B cell (primary cell): ENCODE data around the gene BAIAP2L1. TPM values are rescaled to one million over a fixed set of nuclear protein-coding genes. Genes with fewer than 3 reads are reported as not detected.

Experiments
- ATAC-seq: fragments of 200-7000 bp; cut with Tn5 transposase; one replicate; pipeline ENCODE4 v1.10.0; 2021; ENCODE audit warnings: low read depth, mild to moderate bottlenecking, moderate number of reproducible peaks, moderate library complexity
- CTCF ChIA-PET: fragments of 350-600 bp; sonication (Branson Sonifier 250); formaldehyde crosslinking; loops from one replicate; lab custom pipeline; 2021; ENCODE audit warnings: antibody characterized with exemption, inconsistent platforms; lab: Charles Lee
- POLR2A ChIA-PET: fragments of 350-600 bp; sonication (Branson Sonifier 250); formaldehyde crosslinking; loops from one replicate; lab custom pipeline; 2021; ENCODE audit warnings: antibody characterized with exemption; lab: Charles Lee
- DNase-seq: peaks from one replicate; pipeline ENCODE4 v3.0.0; 2013
- H2AFZ ChIP-seq: 2 replicates; pipeline ENCODE4 v1.6.1; 2012; ENCODE audit warnings: mild to moderate bottlenecking, low read depth, low read length; ENCODE audit not compliant: insufficient read depth, poor library complexity, severe bottlenecking
- H3K27ac ChIP-seq, 2 donors: 1 replicate in 1 of 2; 2 replicates in 1 of 2; pipeline ENCODE4 v1.5.1; 2012 to 2013; ENCODE audit warnings: low read length in 2 of 2, mild to moderate bottlenecking in 2 of 2, moderate library complexity in 1 of 2
- H3K27me3 ChIP-seq, 4 experiments: fragments of 200-600 bp in 1 of 4; sonication (generic) in 1 of 4; replicated peaks in 1 of 4; 1 replicate in 2 of 4; 2 replicates in 2 of 4; pipeline versions ENCODE4 v1.6.1 to v1.7.0; 2013 to 2016; ENCODE audit warnings: low read length in 3 of 4, mild to moderate bottlenecking in 2 of 4, mixed read lengths in 1 of 4, moderate library complexity in 1 of 4; ENCODE audit not compliant: insufficient read depth in 4 of 4, control insufficient read depth in 3 of 4; ENCODE audit errors: control extremely low read depth in 1 of 4
- H3K36me3 ChIP-seq, 2 experiments: replicated peaks in 1 of 2; 1 replicate in 1 of 2; 2 replicates in 1 of 2; pipeline versions ENCODE4 v1.6.1 to v1.7.1; 2013; ENCODE audit warnings: low read length in 1 of 2; ENCODE audit not compliant: insufficient read depth in 2 of 2, control insufficient read depth in 1 of 2; ENCODE audit errors: control extremely low read depth in 1 of 2, extremely low read depth in 1 of 2
- H3K4me1 ChIP-seq, 2 donors: fragments of 200-600 bp in 1 of 2; sonication (generic) in 1 of 2; 1 replicate in 1 of 2; 2 replicates in 1 of 2; pipeline versions ENCODE4 v1.5.1 to v1.6.1; 2013 to 2017; ENCODE audit warnings: low read length in 2 of 2; ENCODE audit not compliant: control insufficient read depth in 2 of 2, insufficient read depth in 2 of 2
- H3K4me2 ChIP-seq: replicated peaks from 2 replicates; pipeline ENCODE3; 2012; ENCODE audit warnings: mild to moderate bottlenecking, low read depth, low read length; ENCODE audit not compliant: poor library complexity, severe bottlenecking
- H3K4me3 ChIP-seq, 5 experiments: fragments of 200-600 bp in 1 of 5; sonication (generic) in 1 of 5; 1 replicate in 3 of 5; 2 replicates in 2 of 5; pipeline versions ENCODE4 v1.5.1 to v1.7.0; 2011 to 2016; ENCODE audit warnings: low read length in 4 of 5, mild to moderate bottlenecking in 4 of 5, low read depth in 2 of 5, control low read depth in 1 of 5, moderate library complexity in 1 of 5; ENCODE audit not compliant: insufficient read depth in 1 of 5; ENCODE audit errors: control extremely low read depth in 1 of 5, extremely low read depth in 1 of 5
- H3K79me2 ChIP-seq: fragments of 200-600 bp; sonication (generic); one replicate; pipeline ENCODE4 v1.6.0; 2016; ENCODE audit warnings: low read length; ENCODE audit not compliant: control insufficient read depth, insufficient read depth
- H3K9ac ChIP-seq: fragments of 200-600 bp; sonication (generic); 2 replicates; pipeline ENCODE4 v1.6.1; 2017; ENCODE audit warnings: mild to moderate bottlenecking, low read length, moderate library complexity
- H3K9me3 ChIP-seq, 3 donors: one replicate each; pipeline versions ENCODE4 v1.6.1 to v1.7.1; 2013; ENCODE audit warnings: low read length in 2 of 3; ENCODE audit not compliant: control insufficient read depth in 2 of 3, insufficient read depth in 1 of 3; ENCODE audit errors: control extremely low read depth in 1 of 3
- H4K20me1 ChIP-seq: 2 replicates; pipeline ENCODE4 v1.6.0; 2012; ENCODE audit warnings: mild to moderate bottlenecking, low read length; ENCODE audit not compliant: insufficient read depth, control insufficient read depth, poor library complexity, severe bottlenecking
- H3K27ac Mint-ChIP-seq: one replicate; pipeline ENCODE4 v1.8.0; 2021; ENCODE audit warnings: mixed read lengths
- H3K27me3 Mint-ChIP-seq: one replicate; pipeline ENCODE4 v1.8.0; 2021; ENCODE audit warnings: mixed read lengths
- H3K4me1 Mint-ChIP-seq: one replicate; pipeline ENCODE4 v1.8.0; 2021; ENCODE audit warnings: mixed read lengths
- H3K4me3 Mint-ChIP-seq: one replicate; pipeline ENCODE4 v1.8.0; 2021; ENCODE audit warnings: mixed read lengths
- H3K9me3 Mint-ChIP-seq: one replicate; pipeline ENCODE4 v1.8.0; 2022; ENCODE audit warnings: mixed read lengths; ENCODE audit not compliant: insufficient read depth
- EZH2 ChIP-seq: IDR thresholded peaks from 2 replicates; pipeline ENCODE4 v1.6.1; 2012; ENCODE audit warnings: borderline replicate concordance, low read depth, mild to moderate bottlenecking, moderate library complexity, low read length; ENCODE audit not compliant: insufficient read depth, poor library complexity, severe bottlenecking
- WGBS: methylation state at CpG from one replicate; pipeline ENCODE4 v1.1.5; 2013; ENCODE audit warnings: missing lambda C conversion rate; ENCODE audit not compliant: insufficient coverage; 5-methylcytosine and 5-hydroxymethylcytosine counted together
- intact Hi-C: fragments of 100-400 bp; cut with micrococcal nuclease; formaldehyde crosslinking; loops from one replicate; pipeline ENCODE4 v1.10.0; 2022
- polyA plus RNA-seq: library from polyadenylated mRNA; depleted of rRNA; stranded (reverse); fragments of >200 nt; gene quantifications from 2 replicates; pipeline ENCODE4 v1.2.3, GENCODE V29; 2012
- total RNA-seq, 2 donors: library from RNA; stranded (reverse); fragments of 120-200 nt in 1 of 2; gene quantifications; 1 replicate in 1 of 2; 2 replicates in 1 of 2; pipeline versions ENCODE4 v1.2.3 to v1.2.4, GENCODE V29; 2013 to 2022
- TF ChIP-seq, protein P1 (sequence below): fragments of 200-600 bp; IDR thresholded peaks from one replicate; pipeline ENCODE4 v1.8.0; 2022; ENCODE audit warnings: antibody characterized with exemption, mild to moderate bottlenecking

BAIAP2L1 gene
- total and polyA plus RNA-seq, 2 donors (not counting 1 experiment from before 2014, with no cell fraction given): 1.5 to 3.7 TPM

DNA sequence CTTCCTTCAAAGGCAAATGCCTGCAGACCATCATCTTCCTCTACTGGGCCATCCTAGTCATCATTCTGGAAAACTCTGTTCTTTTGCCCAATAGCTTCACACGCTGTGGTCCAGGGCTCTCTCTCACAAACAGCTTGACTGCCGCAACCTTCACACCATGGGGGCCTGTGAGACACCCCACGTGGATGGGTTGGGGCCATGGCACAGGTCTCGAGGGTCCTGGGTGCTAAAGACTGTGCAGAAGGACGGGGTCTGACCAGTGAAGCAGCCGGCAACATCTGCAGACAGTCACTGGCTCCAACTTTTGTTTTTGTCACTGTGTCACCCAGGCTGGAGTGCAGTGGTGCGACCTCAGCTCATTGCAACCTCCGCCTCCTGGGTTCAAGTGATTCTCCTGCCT lies 91.3 kb downstream of the BAIAP2L1 start:
- ChIA-PET CTCF (no interaction called here), POLR2A (no interaction called here)
- H3K9me3 Mint-ChIP-seq: no peaks in the 10 kb centered on the region
- no peak overlapping the region for H3K27ac Mint-ChIP-seq
- H3K36me3 ChIP-seq: no peaks in the 10 kb centered on the region
- TF ChIP-seq EZH2: no peak
- TF ChIP-seq, protein P1, sequence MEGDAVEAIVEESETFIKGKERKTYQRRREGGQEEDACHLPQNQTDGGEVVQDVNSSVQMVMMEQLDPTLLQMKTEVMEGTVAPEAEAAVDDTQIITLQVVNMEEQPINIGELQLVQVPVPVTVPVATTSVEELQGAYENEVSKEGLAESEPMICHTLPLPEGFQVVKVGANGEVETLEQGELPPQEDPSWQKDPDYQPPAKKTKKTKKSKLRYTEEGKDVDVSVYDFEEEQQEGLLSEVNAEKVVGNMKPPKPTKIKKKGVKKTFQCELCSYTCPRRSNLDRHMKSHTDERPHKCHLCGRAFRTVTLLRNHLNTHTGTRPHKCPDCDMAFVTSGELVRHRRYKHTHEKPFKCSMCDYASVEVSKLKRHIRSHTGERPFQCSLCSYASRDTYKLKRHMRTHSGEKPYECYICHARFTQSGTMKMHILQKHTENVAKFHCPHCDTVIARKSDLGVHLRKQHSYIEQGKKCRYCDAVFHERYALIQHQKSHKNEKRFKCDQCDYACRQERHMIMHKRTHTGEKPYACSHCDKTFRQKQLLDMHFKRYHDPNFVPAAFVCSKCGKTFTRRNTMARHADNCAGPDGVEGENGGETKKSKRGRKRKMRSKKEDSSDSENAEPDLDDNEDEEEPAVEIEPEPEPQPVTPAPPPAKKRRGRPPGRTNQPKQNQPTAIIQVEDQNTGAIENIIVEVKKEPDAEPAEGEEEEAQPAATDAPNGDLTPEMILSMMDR: no peak
- no peak overlapping the region for H3K4me3 Mint-ChIP-seq
- intact Hi-C loops: no loop called here
- peaks cover 0 to 17% (median 3%) of the 10 kb centered on the region in 4 experiments for H3K27me3 ChIP-seq
- H3K4me1 ChIP-seq: peaks cover 14 to 21% of the 10 kb centered on the region in 2 donors
- no peaks in the 10 kb centered on the region for H4K20me1 ChIP-seq
- H3K79me2 ChIP-seq: no peaks in the 10 kb centered on the region
- H3K27ac ChIP-seq: no peak overlapping the region
- peaks cover 16% of the 10 kb centered on the region for H3K4me1 Mint-ChIP-seq
- no peak overlapping the region for H3K4me3 ChIP-seq
- no peak for DNase-seq
- H3K27me3 Mint-ChIP-seq: peaks cover 7% of the 10 kb centered on the region
- no peak for ATAC-seq
- peaks cover 0 to 3% (median 0%) of the 10 kb centered on the region in 3 donors for H3K9me3 ChIP-seq
- no peak overlapping the region for H3K9ac ChIP-seq
- no peak overlapping the region for H2AFZ ChIP-seq
- H3K4me2 ChIP-seq: no peak overlapping the region
- 94% methylated on average over 7 of the region's 8 CpGs for WGBS

DNA sequence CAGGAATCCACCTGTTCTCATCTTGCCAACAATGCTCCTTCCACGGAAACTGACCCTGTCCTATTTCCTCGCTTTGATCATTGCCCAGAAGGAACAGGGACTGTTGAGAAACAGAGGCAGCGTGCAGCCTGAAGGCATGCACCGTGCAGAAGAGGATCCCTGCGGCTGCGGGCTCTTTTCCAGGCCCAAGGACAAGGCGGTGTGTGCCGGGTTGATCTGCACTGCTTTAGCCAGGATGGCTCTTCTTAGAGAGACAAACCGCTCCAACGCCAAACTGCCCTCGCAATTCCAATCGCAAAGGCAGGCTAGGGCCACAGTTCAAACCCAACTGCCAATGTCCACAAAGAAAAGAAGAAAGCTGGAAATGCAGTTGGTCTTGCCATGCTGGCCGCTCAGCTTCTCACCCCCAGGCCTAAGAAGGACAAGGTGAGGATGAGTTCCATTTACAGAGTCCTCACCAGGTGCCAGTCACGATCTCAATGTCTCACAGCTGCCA lies 92.9 kb downstream of the BAIAP2L1 start:
- H4K20me1 ChIP-seq: no peaks in the 10 kb centered on the region
- H3K79me2 ChIP-seq: no peaks in the 10 kb centered on the region
- TF ChIP-seq EZH2: no peak
- TF ChIP-seq, protein P1: no peak
- H3K9ac ChIP-seq: no peak overlapping the region
- peaks cover 0 to 14% (median 2%) of the 10 kb centered on the region in 4 experiments for H3K27me3 ChIP-seq
- Mint-ChIP-seq H3K27me3 (peaks cover 7% of the 10 kb centered on the region), H3K4me3 (no peak overlapping the region), H3K9me3 (no peaks in the 10 kb centered on the region), H3K4me1 (peaks cover 5% of the 10 kb centered on the region), H3K27ac (no peak overlapping the region)
- no peak for DNase-seq
- CTCF ChIA-PET: interaction anchor here (0.6 kb wide), 1 partner anchor 11 kb away, joined by 3 read pairs; no protein-coding TSS in a partner anchor
- intact Hi-C loops: no loop called here
- peaks cover 0 to 6% of the 10 kb centered on the region in 2 donors for H3K4me1 ChIP-seq
- no peak overlapping the region for H3K4me3 ChIP-seq
- no peak overlapping the region for H2AFZ ChIP-seq
- no peak for ATAC-seq
- peaks cover 0 to 3% (median 0%) of the 10 kb centered on the region in 3 donors for H3K9me3 ChIP-seq
- no peak overlapping the region for H3K27ac ChIP-seq
- POLR2A ChIA-PET: no interaction called here
- H3K4me2 ChIP-seq: no peak overlapping the region
- H3K36me3 ChIP-seq: no peaks in the 10 kb centered on the region
- WGBS: 95% methylated on average over 14 of the region's 14 CpGs
